SK-N-SH treated with all-trans-retinoic acid at 6 μM for 48 hours (cell line): ENCODE measurements around the gene SLC15A1.
A peak's percentile ranks its signal among the peaks of the same experiment; 100 is the strongest.

Experiments
- ATAC-seq: fragments of 200-7000 bp; cut with Tn5 transposase; 3 replicates; pipeline ENCODE4 v1.9.1; 2020; ENCODE audit warnings: mild to moderate bottlenecking, moderate library complexity
- ARNTL ChIP-seq: fragments of 450-650 bp; formaldehyde crosslinking; IDR thresholded peaks from 2 replicates; pipeline ENCODE4 v1.5.0; 2020; ENCODE audit warnings: low read depth, mild to moderate bottlenecking, moderate library complexity, borderline replicate concordance
- BACH2 ChIP-seq: fragments of 250-450 bp; sonication (Bioruptor Pico); IDR thresholded peaks from 2 replicates; pipeline ENCODE4 v1.9.0; 2021; ENCODE audit warnings: mild to moderate bottlenecking, borderline replicate concordance
- CSDC2 ChIP-seq: fragments of 250-450 bp; sonication (Bioruptor Pico); IDR thresholded peaks from 2 replicates; pipeline ENCODE4 v1.5.0; 2020; ENCODE audit warnings: mild to moderate bottlenecking, moderate library complexity
- CSRNP3 ChIP-seq: fragments of 250-450 bp; sonication (Bioruptor Pico); IDR thresholded peaks from 2 replicates; pipeline ENCODE4 v1.5.1; 2021; ENCODE audit warnings: mild to moderate bottlenecking, moderate library complexity
- ESRRG ChIP-seq: fragments of 250-450 bp; sonication (Bioruptor Pico); IDR thresholded peaks from 2 replicates; pipeline ENCODE4 v1.6.1; 2021; ENCODE audit warnings: mild to moderate bottlenecking
- GLIS3 ChIP-seq: fragments of 250-450 bp; sonication (Bioruptor Pico); IDR thresholded peaks from 2 replicates; pipeline ENCODE4 v1.5.0; 2020; ENCODE audit warnings: mild to moderate bottlenecking, moderate library complexity
- OSR1 ChIP-seq: fragments of 250-450 bp; sonication (Bioruptor Pico); IDR thresholded peaks from 2 replicates; pipeline ENCODE4 v1.8.0; 2022; ENCODE audit warnings: moderate library complexity, mild to moderate bottlenecking, inconsistent platforms
- PATZ1 ChIP-seq: fragments of 250-450 bp; sonication (Bioruptor Pico); IDR thresholded peaks from 2 replicates; pipeline ENCODE4 v1.8.0; 2020; ENCODE audit warnings: mild to moderate bottlenecking, moderate library complexity, borderline replicate concordance
- POU6F1 ChIP-seq: fragments of 250-450 bp; sonication (Bioruptor Pico); IDR thresholded peaks from 2 replicates; pipeline ENCODE4 v1.8.0; 2021; ENCODE audit warnings: low read depth, mild to moderate bottlenecking, moderate library complexity, borderline replicate concordance
- PPARA ChIP-seq: fragments of 250-450 bp; sonication (Bioruptor Pico); IDR thresholded peaks from 2 replicates; pipeline ENCODE4 v1.5.0; 2020; ENCODE audit warnings: mild to moderate bottlenecking, borderline replicate concordance
- TCF4 ChIP-seq: fragments of 250-450 bp; sonication (Bioruptor Pico); IDR thresholded peaks from 2 replicates; pipeline ENCODE4 v1.8.0; 2021; ENCODE audit warnings: mild to moderate bottlenecking, moderate library complexity, borderline replicate concordance
- TSHZ2 ChIP-seq: fragments of 250-450 bp; sonication (Bioruptor Pico); IDR thresholded peaks from 2 replicates; pipeline ENCODE4 v1.5.0; 2020; ENCODE audit warnings: mild to moderate bottlenecking, moderate library complexity
- ZC3H10 ChIP-seq: fragments of 250-450 bp; sonication (Bioruptor Pico); IDR thresholded peaks from 2 replicates; pipeline ENCODE4 v1.5.1; 2021; ENCODE audit warnings: mild to moderate bottlenecking, moderate library complexity
- ZFP30 ChIP-seq: fragments of 450-650 bp; formaldehyde crosslinking; IDR thresholded peaks from 2 replicates; pipeline ENCODE4 v1.5.0; 2022; ENCODE audit warnings: mild to moderate bottlenecking, moderate library complexity
- ZNF565 ChIP-seq: fragments of 450-650 bp; formaldehyde crosslinking; conservative IDR thresholded peaks from 2 replicates; pipeline ENCODE4 v1.5.0; 2020; ENCODE audit warnings: low read depth, mild to moderate bottlenecking, moderate library complexity
- ZNF70 ChIP-seq: fragments of 450-650 bp; formaldehyde crosslinking; IDR thresholded peaks from 2 replicates; pipeline ENCODE4 v1.5.0; 2020; ENCODE audit warnings: mild to moderate bottlenecking, moderate library complexity

Gene SLC15A1

GRCh38 chr13:98752467-98753290 lies at the start of gene SLC15A1:
SLC15A1 (minus strand) TSS chr13:98752672; CDS start chr13:98752598, 74 bp downstream.
- ATAC-seq = peak; percentile 22

GRCh38 chr13:98801626-98802418 lies 49.4 kb upstream of the SLC15A1 start:
- TF ChIP-seq ESRRG (no peak), ZC3H10 (CRISPR knock-in tag) (no peak), TSHZ2 (CRISPR knock-in tag) (no peak), PATZ1 (CRISPR knock-in tag) (no peak), ZFP30 (CRISPR knock-in tag) (no peak), GLIS3 (CRISPR knock-in tag) (no peak)
- ATAC-seq = no peak; the same call in 2 of the 3 replicates

More at GRCh38 chr13:98752467-98753290, at the start of gene SLC15A1:
- no peak for TF ChIP-seq ZNF70 (CRISPR knock-in tag)
- TF ChIP-seq CSRNP3 = no peak
- TF ChIP-seq TCF4 (CRISPR knock-in tag) = no peak
- TF ChIP-seq BACH2 (CRISPR knock-in tag) = no peak
- TF ChIP-seq PPARA (CRISPR knock-in tag) = no peak
- no peak for TF ChIP-seq ZNF565 (CRISPR knock-in tag)
- TF ChIP-seq CSDC2 = no peak
- TF ChIP-seq ZFP30 (CRISPR knock-in tag) = no peak

- no peak for ATAC-seq
- TF ChIP-seq POU6F1 (no peak), ARNTL (CRISPR knock-in tag) (no peak), OSR1 (CRISPR knock-in tag) (no peak), TSHZ2 (CRISPR knock-in tag) (no peak), GLIS3 (CRISPR knock-in tag) (no peak)
Observed at GRCh38 chr13:98800078-98800477, 47.6 kb upstream of the SLC15A1 start.
